Nephron (organoid): ENCODE measurements around the gene GRIK2.

ENCODE experiments used
- H3K27ac Mint-ChIP-seq, 3 experiments: 2 replicates each; pipeline ENCODE4 v1.8.0; 2020; ENCODE audit warnings: mixed read lengths in 3 of 3, mild to moderate bottlenecking in 2 of 3, moderate library complexity in 1 of 3
- H3K27me3 Mint-ChIP-seq: 2 replicates; pipeline ENCODE4 v1.8.0; 2021; ENCODE audit warnings: low read depth, mild to moderate bottlenecking, moderate library complexity, mixed read lengths
- H3K36me3 Mint-ChIP-seq: 2 replicates; pipeline ENCODE4 v1.8.0; 2020; ENCODE audit warnings: low read depth, mixed read lengths
- H3K4me1 Mint-ChIP-seq: 2 replicates; pipeline ENCODE4 v1.8.0; 2020; ENCODE audit warnings: mixed read lengths
- H3K4me3 Mint-ChIP-seq, 3 experiments: 2 replicates each; pipeline ENCODE4 v1.8.0; 2020; ENCODE audit warnings: mild to moderate bottlenecking in 3 of 3, mixed read lengths in 3 of 3, moderate library complexity in 2 of 3
- H3K9me3 Mint-ChIP-seq: 2 replicates; pipeline ENCODE4 v1.8.0; 2020; ENCODE audit warnings: mixed read lengths
- CTCF ChIP-seq, 3 experiments: fragments of 200-600 bp; sonication (generic); IDR thresholded peaks; one replicate each; pipeline ENCODE4 v1.5.0; 2021; ENCODE audit warnings: antibody characterized with exemption in 3 of 3; ENCODE audit not compliant: unreplicated experiment in 3 of 3

GRIK2 gene

GRCh38 chr6:101755931-101756330 is 362.4 kb downstream of the GRIK2 start:
- peaks cover 4% of the 10 kb centered on the region for H3K4me1 Mint-ChIP-seq

DNA sequence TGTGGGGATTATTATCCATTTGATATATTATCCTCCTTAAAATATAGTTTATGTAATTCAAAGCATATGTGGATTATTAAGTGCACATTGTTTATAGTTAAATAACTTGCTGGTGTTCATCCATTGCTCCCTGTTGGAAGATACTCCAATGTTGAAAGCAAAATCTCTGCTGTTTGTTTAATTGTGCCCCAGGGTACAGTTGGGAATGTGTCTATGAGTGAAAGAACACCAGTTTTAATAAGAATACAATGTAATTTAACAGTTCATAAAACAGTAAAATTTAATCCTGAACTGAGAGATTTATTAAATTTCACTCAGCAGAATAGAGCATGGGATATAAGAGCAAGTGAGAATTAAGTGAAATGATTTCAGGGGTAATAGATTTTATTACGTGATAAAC is 364.9 kb downstream of the GRIK2 start:
- no peak overlapping the region for H3K4me3 Mint-ChIP-seq
- H3K4me1 Mint-ChIP-seq, result peaks cover 4% of the 10 kb centered on the region
- H3K27ac Mint-ChIP-seq, result peak overlapping the region in 1 of 3 experiments; percentile 38
- peaks cover 4% of the 10 kb centered on the region for H3K27me3 Mint-ChIP-seq
- no peak for TF ChIP-seq CTCF (IDR thresholded peaks at IDR 0.05; ENCODE audit: unreplicated experiment in 3 of 3)
- no peaks in the 10 kb centered on the region for H3K9me3 Mint-ChIP-seq
- H3K36me3 Mint-ChIP-seq, result no peaks in the 10 kb centered on the region

More at GRCh38 chr6:101755931-101756330, 362.4 kb downstream of the GRIK2 start:
- Mint-ChIP-seq H3K27ac (peak overlapping the region in 2 of 3 experiments; percentile 77 to 91), H3K27me3 (peaks cover 4% of the 10 kb centered on the region), H3K4me3 (no peak overlapping the region), H3K36me3 (no peaks in the 10 kb centered on the region), H3K9me3 (no peaks in the 10 kb centered on the region)
- no peak for TF ChIP-seq CTCF (IDR thresholded peaks at IDR 0.05; ENCODE audit: unreplicated experiment in 3 of 3)

DNA sequence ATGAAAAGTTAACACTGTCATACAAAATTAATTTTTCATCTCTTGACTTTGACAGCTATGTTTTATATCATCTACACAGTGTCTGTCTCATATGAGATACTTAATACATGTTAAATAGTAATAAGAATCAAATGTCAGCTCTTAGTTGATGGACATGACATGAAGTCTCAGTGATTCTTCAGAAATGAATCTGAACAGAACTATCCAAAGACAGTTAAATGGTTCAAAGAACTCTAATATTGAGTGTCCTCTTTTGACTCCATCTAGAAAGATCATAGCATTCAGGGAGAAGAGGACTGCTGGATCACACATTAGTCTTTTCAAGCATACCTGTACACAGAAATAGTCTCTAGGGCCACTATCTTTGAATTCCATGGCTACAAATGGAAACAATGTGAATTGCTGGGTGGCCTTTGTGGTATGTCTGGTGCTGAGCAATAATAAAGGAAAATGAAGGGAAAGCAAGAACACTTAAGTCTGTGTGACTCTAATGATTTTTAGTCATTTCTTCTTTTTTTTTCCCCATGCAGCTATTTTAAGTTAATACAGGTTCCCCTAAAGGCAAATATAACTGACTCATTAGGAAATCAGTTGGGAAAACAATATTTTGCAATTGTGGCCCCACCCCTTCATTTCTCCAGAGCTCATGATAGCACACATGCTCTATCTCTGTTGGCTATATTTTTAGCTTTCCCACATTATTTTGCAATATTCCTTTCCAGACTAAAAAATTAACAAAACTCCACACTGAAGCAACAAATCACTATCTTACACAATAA is 367.5 kb downstream of the GRIK2 start:
- Mint-ChIP-seq H3K4me1 (peaks cover 4% of the 10 kb centered on the region), H3K9me3 (no peaks in the 10 kb centered on the region), H3K27me3 (no peaks in the 10 kb centered on the region), H3K4me3 (no peak overlapping the region), H3K27ac (no peak overlapping the region), H3K36me3 (no peaks in the 10 kb centered on the region)
- TF ChIP-seq CTCF (IDR thresholded peaks at IDR 0.05; ENCODE audit: unreplicated experiment in 3 of 3), result no peak

GRCh38 chr6:101762851-101763250 is 369.3 kb downstream of the GRIK2 start:
- H3K27me3 Mint-ChIP-seq, result no peaks in the 10 kb centered on the region
- H3K27ac Mint-ChIP-seq, result no peak overlapping the region
- no peak for TF ChIP-seq CTCF (IDR thresholded peaks at IDR 0.05; ENCODE audit: unreplicated experiment in 3 of 3)
- no peaks in the 10 kb centered on the region for H3K9me3 Mint-ChIP-seq
- H3K4me3 Mint-ChIP-seq, result no peak overlapping the region
- H3K4me1 Mint-ChIP-seq, result peaks cover 4% of the 10 kb centered on the region
- no peaks in the 10 kb centered on the region for H3K36me3 Mint-ChIP-seq

DNA sequence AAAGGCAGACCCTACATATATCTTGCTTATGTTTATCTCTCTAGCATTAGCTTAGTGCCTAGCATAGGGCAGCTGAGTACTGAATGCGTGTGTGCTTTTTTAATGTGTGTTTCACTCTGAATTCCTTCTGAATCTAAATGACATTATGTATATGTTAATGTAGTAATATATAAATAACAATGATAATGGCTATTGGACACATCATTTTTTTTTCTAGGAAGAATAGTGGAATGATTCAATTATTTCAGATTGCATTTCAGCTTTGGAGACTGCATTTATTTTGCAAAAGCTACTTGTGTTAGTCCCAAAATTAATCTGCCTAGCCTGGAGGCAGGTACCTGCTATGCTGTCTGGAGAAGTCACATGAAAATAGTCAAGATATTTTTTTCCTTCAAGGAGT is 371.8 kb downstream of the GRIK2 start:
- Mint-ChIP-seq H3K4me1 (no peaks in the 10 kb centered on the region), H3K4me3 (no peak overlapping the region), H3K27me3 (no peaks in the 10 kb centered on the region), H3K9me3 (no peaks in the 10 kb centered on the region), H3K27ac (no peak overlapping the region), H3K36me3 (no peaks in the 10 kb centered on the region)
- TF ChIP-seq CTCF (IDR thresholded peaks at IDR 0.05; ENCODE audit: unreplicated experiment in 3 of 3), result no peak

GRCh38 chr6:101770116-101770515 is 376.6 kb downstream of the GRIK2 start:
- H3K36me3 Mint-ChIP-seq, result no peaks in the 10 kb centered on the region
- H3K9me3 Mint-ChIP-seq, result no peaks in the 10 kb centered on the region
- no peak overlapping the region for H3K27ac Mint-ChIP-seq
- no peaks in the 10 kb centered on the region for H3K27me3 Mint-ChIP-seq
- H3K4me3 Mint-ChIP-seq, result no peak overlapping the region
- TF ChIP-seq CTCF (IDR thresholded peaks at IDR 0.05; ENCODE audit: unreplicated experiment in 3 of 3), result no peak
- H3K4me1 Mint-ChIP-seq, result no peaks in the 10 kb centered on the region
